Activated CD4-positive, alpha-beta T cell treated with anti-CD3 and anti-CD28 coated beads, Interleukin-2, Interleukin-6, amounts not matched to agents 100 ng/mL and 50 ng/mL, durations not matched to agents 16 hours and 8 hours (primary cell): ENCODE results near the gene APP.

Source experiments
- DNase-seq: peaks from one replicate; pipeline ENCODE4 v3.0.0-alpha.2; 2020

Gene APP

DNA sequence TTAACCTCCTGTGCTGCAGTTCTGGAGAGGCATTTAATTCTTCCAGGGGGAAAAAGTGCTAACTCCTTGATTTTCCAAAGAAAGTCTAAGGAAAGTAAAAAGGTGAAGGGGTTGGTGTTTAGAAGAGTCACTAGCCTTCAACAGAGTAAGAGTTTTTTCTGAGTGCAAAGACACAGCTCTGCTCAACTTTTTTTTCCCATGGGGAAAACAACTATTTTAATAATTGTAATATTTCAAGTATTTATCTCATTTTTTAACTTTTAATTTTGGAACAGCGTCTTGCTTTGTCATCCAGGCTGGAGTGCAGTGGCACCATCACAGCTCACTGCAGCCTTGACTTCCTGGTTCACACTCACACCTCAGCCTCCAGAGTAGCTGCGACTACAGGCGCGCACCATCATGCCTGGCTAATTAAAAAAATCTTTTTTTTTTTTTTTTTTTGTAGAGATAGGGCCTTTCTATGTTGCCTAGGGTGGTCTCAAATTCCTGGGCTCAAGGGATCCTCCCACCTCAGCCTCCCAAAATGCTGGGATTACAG lies 202.6 kb downstream of the APP start:
- no peak for DNase-seq

- peak; percentile 32 for DNase-seq
These were observed 203.2 kb downstream of the APP start for GRCh38 chr21:25967181-25967900.

DNA sequence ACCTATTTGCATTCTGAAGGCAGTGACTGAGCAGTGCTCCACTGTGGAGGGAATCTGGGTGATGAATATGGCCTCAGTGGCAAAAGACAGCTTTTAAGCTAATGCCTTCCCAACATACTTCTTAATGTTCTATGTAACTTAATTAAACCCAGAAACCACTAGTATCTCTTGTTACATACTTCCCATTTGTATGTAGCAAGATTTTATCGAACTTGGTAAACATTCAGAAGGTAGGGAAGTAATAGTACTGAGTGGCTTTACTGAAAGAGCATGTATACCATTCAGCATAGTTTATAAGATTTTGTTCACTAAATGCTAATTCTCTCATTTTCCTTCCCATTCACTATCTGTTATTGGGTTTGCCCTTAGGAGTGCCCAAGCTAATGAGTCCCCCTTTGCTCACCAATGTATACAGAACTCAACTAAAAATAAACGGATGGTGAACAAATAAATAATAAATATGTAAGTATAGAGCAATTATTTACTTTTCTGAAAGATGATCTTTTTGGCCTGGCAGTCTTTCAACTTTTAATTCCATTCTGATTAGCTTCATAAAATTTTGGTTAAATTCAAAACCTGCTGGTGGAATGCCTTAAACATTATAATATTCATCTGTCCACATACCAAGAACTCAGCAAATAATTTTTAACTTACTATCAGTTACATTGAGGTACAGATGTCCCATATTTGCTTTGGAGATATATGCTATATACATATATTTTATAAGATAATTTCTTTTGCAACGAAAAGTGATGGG lies 204.4 kb downstream of the APP start:
- no peak for DNase-seq

GRCh38 chr21:25964926-25965325 lies 205.6 kb downstream of the APP start:
- no peak for DNase-seq

GRCh38 chr21:25964015-25964414 lies 206.6 kb downstream of the APP start:
- no peak for DNase-seq

DNA sequence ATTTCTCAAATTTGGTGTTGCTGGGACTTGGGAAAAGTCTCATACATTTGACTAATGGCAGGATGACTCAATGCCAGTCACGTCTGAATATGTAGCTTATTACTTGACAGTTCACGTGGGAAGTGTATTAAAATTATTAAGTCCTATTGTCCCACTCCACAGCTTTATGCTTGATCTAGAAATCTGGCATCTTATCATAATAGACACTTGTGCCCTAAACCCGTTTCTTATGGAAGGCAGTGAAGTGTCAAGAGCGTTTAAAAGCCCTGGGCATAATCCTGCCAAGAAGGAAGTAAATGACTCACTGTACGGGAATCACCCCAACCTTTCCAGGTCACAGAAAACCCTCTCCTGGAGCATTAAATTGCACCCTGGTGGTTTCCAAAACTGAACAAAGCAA lies 207.4 kb downstream of the APP start:
- no peak for DNase-seq

GRCh38 chr21:25961042-25961441 lies 209.5 kb downstream of the APP start:
- DNase-seq: no peak

- DNase-seq: no peak
These were observed 210.2 kb downstream of the APP start for GRCh38 chr21:25960402-25960801.

GRCh38 chr21:25959799-25960198 lies 210.8 kb downstream of the APP start:
- DNase-seq: no peak

GRCh38 chr21:25956993-25957714 lies 213.4 kb downstream of the APP start:
- no peak for DNase-seq

DNA sequence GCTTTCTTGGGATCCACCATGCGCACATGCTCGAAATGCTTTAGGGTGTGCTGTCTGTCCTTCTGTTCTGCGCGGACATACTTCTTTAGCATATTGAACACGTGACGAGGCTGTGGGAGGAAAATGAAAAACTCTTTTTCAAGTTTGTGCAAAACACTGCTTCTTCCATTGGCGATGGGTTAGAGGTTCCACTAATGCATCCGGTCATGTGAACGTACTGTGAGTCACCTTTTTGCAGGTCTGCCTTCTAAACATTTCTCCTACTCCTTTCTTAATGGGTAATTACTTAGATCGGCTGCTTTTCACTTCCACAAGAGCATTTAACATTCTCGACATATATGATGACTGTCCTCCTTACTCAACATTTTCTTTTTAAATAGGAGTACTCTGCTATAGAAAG lies 214.9 kb downstream of the APP start:
- DNase-seq: no peak

DNA sequence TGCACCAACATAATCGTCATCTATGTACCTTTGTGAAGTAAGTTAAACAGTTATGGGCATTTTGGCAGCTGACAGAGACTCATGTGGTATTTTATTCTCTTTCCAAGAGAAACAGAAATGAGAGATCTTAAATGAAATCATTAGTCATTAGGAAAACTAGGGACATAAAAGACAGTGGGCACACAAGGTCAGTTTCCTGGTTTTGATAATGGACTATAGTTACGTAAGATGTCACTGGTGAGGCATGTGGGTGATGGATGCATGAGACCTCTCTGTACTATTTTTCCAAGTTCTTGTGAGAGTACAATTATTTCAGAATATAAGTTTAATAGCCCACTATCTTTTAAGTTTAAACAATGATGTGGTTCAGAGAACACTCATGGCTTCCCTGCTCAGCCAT lies 216.9 kb downstream of the APP start:
- no peak for DNase-seq

GRCh38 chr21:25953196-25953595 lies 217.4 kb downstream of the APP start:
- no peak for DNase-seq

GRCh38 chr21:25952306-25952705 lies 218.3 kb downstream of the APP start:
- no peak for DNase-seq

GRCh38 chr21:25949701-25950100 lies 220.9 kb downstream of the APP start:
- DNase-seq: no peak

GRCh38 chr21:25944672-25945213 lies 225.8 kb downstream of the APP start:
- DNase-seq: no peak

- no peak for DNase-seq
These were observed 226.5 kb downstream of the APP start for GRCh38 chr21:25944082-25944481.

- no peak for DNase-seq
These were observed 228.4 kb downstream of the APP start for GRCh38 chr21:25942135-25942534.

- no peak for DNase-seq
These were observed 231.2 kb downstream of the APP start for GRCh38 chr21:25939396-25939761.

DNA sequence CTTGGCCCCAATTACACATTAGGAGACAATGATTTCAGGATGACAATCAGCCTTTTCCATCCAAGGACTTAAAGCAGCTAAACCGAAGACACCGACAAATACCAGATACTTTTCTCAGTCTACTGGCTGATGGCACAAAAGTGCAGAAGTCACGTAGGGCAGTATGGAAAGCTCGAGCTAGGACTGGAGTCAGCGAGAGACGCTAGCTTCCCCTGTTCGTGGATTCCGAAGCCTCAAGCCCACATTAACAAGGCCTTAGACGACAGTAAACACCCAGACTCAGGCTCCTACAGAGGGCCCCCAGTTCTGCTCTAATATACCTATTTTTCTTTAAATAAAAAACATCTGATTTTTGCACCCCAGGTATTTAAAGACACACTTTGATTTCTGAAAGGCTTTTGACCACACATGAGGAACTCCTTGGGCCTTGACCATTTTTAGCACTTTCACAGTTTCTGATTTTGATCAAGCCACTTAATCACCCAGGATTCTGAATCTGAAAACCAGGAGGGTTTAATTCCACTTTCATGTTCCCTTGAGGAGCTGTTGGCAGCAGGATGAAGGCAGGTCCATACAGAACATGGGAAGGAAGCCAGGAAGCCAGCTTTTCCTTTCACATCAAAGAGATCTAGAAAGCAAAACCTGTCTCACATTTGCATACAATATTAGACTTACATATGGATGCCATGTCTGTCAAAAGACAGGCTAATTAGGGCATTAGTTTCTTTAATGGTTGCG lies 231.7 kb downstream of the APP start:
- DNase-seq: no peak

- no peak for DNase-seq
These were observed 233.8 kb downstream of the APP start for GRCh38 chr21:25936776-25937175.

DNA sequence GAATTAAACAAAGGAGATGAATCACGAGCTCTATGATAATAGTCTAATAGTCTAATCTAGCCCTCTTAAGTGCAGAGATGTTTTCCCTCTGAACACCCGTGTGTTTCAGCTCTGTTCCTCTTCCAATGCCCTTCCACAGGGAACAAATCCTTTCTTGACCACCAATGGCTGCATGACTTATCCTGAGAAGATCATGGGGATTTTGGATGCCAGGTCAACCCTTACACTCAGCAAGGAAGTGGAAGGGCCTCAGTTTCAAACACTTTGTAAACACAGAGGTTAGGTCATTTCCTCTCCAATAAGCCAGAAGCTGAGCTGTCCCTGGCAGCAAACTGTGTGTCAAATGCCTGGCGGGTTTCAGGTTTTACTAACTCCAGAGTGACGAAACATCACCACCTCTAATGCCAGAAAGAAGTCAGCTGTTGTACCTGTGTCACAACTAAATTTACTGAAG lies 235.8 kb downstream of the APP start:
- DNase-seq: peak; percentile 73

- no peak for DNase-seq
These were observed 236.4 kb downstream of the APP start for GRCh38 chr21:25934130-25934529.
